GM21423 (cell line): Measurements from ENCODE around the gene DRG2.

ENCODE experiments used
- ATAC-seq: cut with Tn5 transposase; IDR thresholded peaks from one replicate; pipeline ENCODE4 v1.9.1; 2021; ENCODE audit warnings: mild to moderate bottlenecking, moderate library complexity; ENCODE audit not compliant: unreplicated experiment

Gene DRG2

GRCh38 chr17:18087610-18088491 lies at the start of gene DRG2:
Gene DRG2 (plus strand): TSS chr17:18087948. CDS start chr17:18088024, 76 bp downstream.
- ATAC-seq: peak; percentile 95

- ATAC-seq: no peak
These were observed 49.4 kb upstream of the DRG2 start for GRCh38 chr17:18038149-18038850.

GRCh38 chr17:18038861-18039534 lies 48.8 kb upstream of the DRG2 start, which contains the start of the genes ATPAF2 and GID4:
Gene ATPAF2 (minus strand): TSS chr17:18039168. CDS start chr17:18039013, 155 bp downstream.
Gene GID4 (plus strand): TSS chr17:18039408. CDS start chr17:18039465, 57 bp downstream.
- ATAC-seq: peak; percentile 81

- peak; percentile 25 for ATAC-seq
These were observed 48.0 kb upstream of the DRG2 start for GRCh38 chr17:18039535-18040260.

GRCh38 chr17:18040261-18040858 lies 47.4 kb upstream of the DRG2 start:
- ATAC-seq: no peak

- no peak for ATAC-seq
These were observed 46.0 kb upstream of the DRG2 start for GRCh38 chr17:18041776-18042175.

- no peak for ATAC-seq
These were observed 44.8 kb upstream of the DRG2 start for GRCh38 chr17:18042983-18043382.

- no peak for ATAC-seq
These were observed 44.3 kb upstream of the DRG2 start for GRCh38 chr17:18043491-18043890.

- no peak for ATAC-seq
These were observed 43.1 kb upstream of the DRG2 start for GRCh38 chr17:18044609-18045008.

GRCh38 chr17:18045691-18046350 lies 41.9 kb upstream of the DRG2 start:
- no peak for ATAC-seq

GRCh38 chr17:18055597-18055996 lies 32.2 kb upstream of the DRG2 start:
- ATAC-seq: no peak

GRCh38 chr17:18056214-18056613 lies 31.5 kb upstream of the DRG2 start:
- ATAC-seq: no peak

GRCh38 chr17:18059283-18059682 lies 28.5 kb upstream of the DRG2 start:
- ATAC-seq: no peak

GRCh38 chr17:18064053-18064452 lies 23.7 kb upstream of the DRG2 start:
- no peak for ATAC-seq

- no peak for ATAC-seq
These were observed 22.2 kb upstream of the DRG2 start for GRCh38 chr17:18065546-18065945.

- no peak for ATAC-seq
These were observed 20.9 kb upstream of the DRG2 start for GRCh38 chr17:18066866-18067265.

- no peak for ATAC-seq
These were observed 18.6 kb upstream of the DRG2 start for GRCh38 chr17:18069101-18069500.

- no peak for ATAC-seq
These were observed 16.8 kb upstream of the DRG2 start for GRCh38 chr17:18070861-18071340.

GRCh38 chr17:18071751-18072150 lies 16.0 kb upstream of the DRG2 start:
- no peak for ATAC-seq
